CD8-positive, alpha-beta memory T cell (primary cell): Measurements from ENCODE around the gene TMEM214. TPM values are rescaled to one million over a fixed set of nuclear protein-coding genes. Genes with fewer than 3 reads are reported as not detected.

Source experiments
- CTCF ChIA-PET: fragments of 350-600 bp; sonication (Branson Sonifier 250); formaldehyde crosslinking; loops from one replicate; lab custom pipeline; 2021; ENCODE audit warnings: antibody characterized with exemption; lab: Charles Lee
- POLR2A ChIA-PET: fragments of 350-600 bp; sonication (Branson Sonifier 250); formaldehyde crosslinking; loops from one replicate; lab custom pipeline; 2021; ENCODE audit warnings: antibody characterized with exemption; lab: Charles Lee
- DNase-seq, 5 donors: peaks; one replicate each; pipeline versions ENCODE4 v3.0.0 to v3.0.0-alpha.2; 2020 to 2022; ENCODE audit warnings: mixed read lengths in 1 of 5
- H3K27ac ChIP-seq: one replicate; pipeline ENCODE4 v1.7.0; 2013; ENCODE audit warnings: low read depth, mild to moderate bottlenecking, low read length, moderate library complexity
- H3K27me3 ChIP-seq: 2 replicates; pipeline ENCODE4 v1.7.0; 2013; ENCODE audit warnings: low read length, mild to moderate bottlenecking; ENCODE audit not compliant: insufficient read depth, poor library complexity, severe bottlenecking
- H3K36me3 ChIP-seq: 2 replicates; pipeline ENCODE4 v1.7.0; 2013; ENCODE audit warnings: mild to moderate bottlenecking, low read length, moderate library complexity; ENCODE audit not compliant: insufficient read depth
- H3K4me1 ChIP-seq: 2 replicates; pipeline ENCODE4 v1.7.0; 2013; ENCODE audit warnings: mild to moderate bottlenecking, low read length, moderate library complexity; ENCODE audit not compliant: insufficient read depth
- H3K4me3 ChIP-seq: 2 replicates; pipeline ENCODE4 v1.7.0; 2013; ENCODE audit warnings: mild to moderate bottlenecking, low read length
- H3K9me3 ChIP-seq: 2 replicates; pipeline ENCODE4 v1.7.0; 2013; ENCODE audit warnings: mild to moderate bottlenecking, low read length
- H3K27ac Mint-ChIP-seq, 8 donors: one replicate each; pipeline ENCODE4 v1.8.0; 2020 to 2021; ENCODE audit warnings: mixed read lengths in 8 of 8, mild to moderate bottlenecking in 6 of 8, inconsistent platforms in 3 of 8, moderate library complexity in 3 of 8
- H3K27me3 Mint-ChIP-seq, 2 donors: one replicate each; pipeline ENCODE4 v1.8.0; 2020 to 2021; ENCODE audit warnings: mixed read lengths in 2 of 2, mild to moderate bottlenecking in 1 of 2, moderate library complexity in 1 of 2
- H3K36me3 Mint-ChIP-seq, 3 donors: one replicate each; pipeline ENCODE4 v1.8.0; 2020 to 2021; ENCODE audit warnings: mixed read lengths in 3 of 3, inconsistent platforms in 1 of 3, mild to moderate bottlenecking in 1 of 3
- H3K4me1 Mint-ChIP-seq, 3 donors: one replicate each; pipeline ENCODE4 v1.8.0; 2020 to 2021; ENCODE audit warnings: mixed read lengths in 3 of 3, inconsistent platforms in 1 of 3, mild to moderate bottlenecking in 1 of 3
- H3K4me3 Mint-ChIP-seq, 7 donors: one replicate each; pipeline ENCODE4 v1.8.0; 2020 to 2021; ENCODE audit warnings: mixed read lengths in 7 of 7, mild to moderate bottlenecking in 6 of 7, moderate library complexity in 4 of 7, inconsistent platforms in 2 of 7
- H3K9me3 Mint-ChIP-seq, 5 donors: one replicate each; pipeline ENCODE4 v1.8.0; 2020 to 2022; ENCODE audit warnings: mixed read lengths in 5 of 5, mild to moderate bottlenecking in 3 of 5, moderate library complexity in 2 of 5, inconsistent platforms in 1 of 5
- polyA plus RNA-seq: library from polyadenylated mRNA; unstranded; fragments of 300-500 nt; fragmentation: Illumina TruSeq; gene quantifications from one replicate; pipeline ENCODE4 v1.2.3, GENCODE V29; 2021
- total RNA-seq, 2 experiments: library from RNA; stranded (reverse); gene quantifications; one replicate each; pipeline ENCODE4 v1.2.3, GENCODE V29; 2021

TMEM214 gene
- total and polyA plus RNA-seq, 3 experiments from 2014 or later, result 36.3 to 71.7 (median 67.6) TPM

- H3K4me3 Mint-ChIP-seq, result no peak overlapping the region
Observed at GRCh38 chr2:26993768-26994167, 39.0 kb upstream of the TMEM214 start.

GRCh38 chr2:26994983-26995382 lies 37.8 kb upstream of the TMEM214 start:
- Histone ChIP-seq H3K9me3 (no peaks in the 10 kb centered on the region), H3K4me3 (no peak overlapping the region), H3K27me3 (no peaks in the 10 kb centered on the region), H3K4me1 (no peaks in the 10 kb centered on the region), H3K27ac (no peak overlapping the region), H3K36me3 (no peaks in the 10 kb centered on the region)
- no peak for DNase-seq
- CTCF ChIA-PET, result interaction anchor here (1.4 kb wide), 1 partner anchor 34 kb away, joined by 6 read pairs; no protein-coding TSS in a partner anchor
- Mint-ChIP-seq H3K27ac (no peak overlapping the region), H3K27me3 (peaks cover 11 to 15% of the 10 kb centered on the region in 2 donors), H3K4me3 (no peak overlapping the region), H3K9me3 (no peaks in the 10 kb centered on the region), H3K4me1 (no peaks in the 10 kb centered on the region), H3K36me3 (peaks cover 0 to 6% (median 4%) of the 10 kb centered on the region in 3 donors)
- POLR2A ChIA-PET, result no interaction called here

More at GRCh38 chr2:26993768-26994167, 39.0 kb upstream of the TMEM214 start:
- H3K36me3 Mint-ChIP-seq, result peaks cover 0 to 6% (median 4%) of the 10 kb centered on the region in 3 donors
- Histone ChIP-seq H3K27me3 (no peaks in the 10 kb centered on the region), H3K4me1 (no peaks in the 10 kb centered on the region), H3K36me3 (no peaks in the 10 kb centered on the region), H3K9me3 (no peaks in the 10 kb centered on the region), H3K4me3 (no peak overlapping the region), H3K27ac (no peak overlapping the region)
- H3K27ac Mint-ChIP-seq, result no peak overlapping the region
- H3K4me1 Mint-ChIP-seq, result no peaks in the 10 kb centered on the region
- POLR2A ChIA-PET, result no interaction called here
- H3K27me3 Mint-ChIP-seq, result peaks cover 7 to 10% of the 10 kb centered on the region in 2 donors
- no peak for DNase-seq
- no peaks in the 10 kb centered on the region for H3K9me3 Mint-ChIP-seq
- CTCF ChIA-PET, result interaction anchor here (1.4 kb wide), 1 partner anchor 32 kb away, joined by 6 read pairs; no protein-coding TSS in a partner anchor

- Mint-ChIP-seq H3K4me3 (no peak overlapping the region), H3K36me3 (peaks cover 0 to 6% (median 5%) of the 10 kb centered on the region in 3 donors), H3K27ac (no peak overlapping the region), H3K27me3 (peaks cover 16 to 18% of the 10 kb centered on the region in 2 donors), H3K4me1 (no peaks in the 10 kb centered on the region), H3K9me3 (no peaks in the 10 kb centered on the region)
- no peaks in the 10 kb centered on the region for H3K36me3 ChIP-seq
- H3K9me3 ChIP-seq, result no peaks in the 10 kb centered on the region
- no peak for DNase-seq
- H3K4me3 ChIP-seq, result no peak overlapping the region
- no peak overlapping the region for H3K27ac ChIP-seq
- CTCF ChIA-PET, result interaction anchor here (1.1 kb wide), 1 partner anchor 19 kb away, joined by 4 read pairs; no protein-coding TSS in a partner anchor
- H3K27me3 ChIP-seq, result no peaks in the 10 kb centered on the region
- POLR2A ChIA-PET, result no interaction called here
- H3K4me1 ChIP-seq, result no peaks in the 10 kb centered on the region
Observed at GRCh38 chr2:26997394-26997793, 35.4 kb upstream of the TMEM214 start.

- H3K36me3 ChIP-seq, result no peaks in the 10 kb centered on the region
- H3K4me3 ChIP-seq, result no peak overlapping the region
- Mint-ChIP-seq H3K4me1 (no peaks in the 10 kb centered on the region), H3K9me3 (no peaks in the 10 kb centered on the region), H3K27me3 (peaks cover 16 to 26% of the 10 kb centered on the region in 2 donors), H3K27ac (no peak overlapping the region), H3K36me3 (peaks cover 0 to 5% (median 5%) of the 10 kb centered on the region in 3 donors), H3K4me3 (no peak overlapping the region)
- H3K27ac ChIP-seq, result no peak overlapping the region
- ChIA-PET CTCF (interaction anchor here (1.0 kb wide), 1 partner anchor 251 kb away, joined by 3 read pairs; no protein-coding TSS in a partner anchor), POLR2A (no interaction called here)
- no peaks in the 10 kb centered on the region for H3K9me3 ChIP-seq
- no peak for DNase-seq
- no peaks in the 10 kb centered on the region for H3K27me3 ChIP-seq
- no peaks in the 10 kb centered on the region for H3K4me1 ChIP-seq
Observed at GRCh38 chr2:26998323-26998722, 34.4 kb upstream of the TMEM214 start.

- no peak overlapping the region for H3K27ac ChIP-seq
- ChIA-PET POLR2A (no interaction called here), CTCF (no interaction called here)
- Mint-ChIP-seq H3K9me3 (no peaks in the 10 kb centered on the region), H3K27me3 (peaks cover 18 to 32% of the 10 kb centered on the region in 2 donors), H3K27ac (no peak overlapping the region), H3K4me3 (no peak overlapping the region), H3K36me3 (peaks cover 0 to 2% (median 0%) of the 10 kb centered on the region in 3 donors), H3K4me1 (no peaks in the 10 kb centered on the region)
- H3K4me3 ChIP-seq, result no peak overlapping the region
- no peaks in the 10 kb centered on the region for H3K9me3 ChIP-seq
- no peak for DNase-seq
- no peaks in the 10 kb centered on the region for H3K4me1 ChIP-seq
- no peaks in the 10 kb centered on the region for H3K27me3 ChIP-seq
- H3K36me3 ChIP-seq, result no peaks in the 10 kb centered on the region
Observed at GRCh38 chr2:27000228-27000627, 32.5 kb upstream of the TMEM214 start.

- H3K36me3 Mint-ChIP-seq, result peaks cover 0 to 2% (median 0%) of the 10 kb centered on the region in 3 donors
- Histone ChIP-seq H3K27ac (no peak overlapping the region), H3K27me3 (no peaks in the 10 kb centered on the region), H3K36me3 (no peaks in the 10 kb centered on the region), H3K4me3 (no peak overlapping the region), H3K9me3 (no peaks in the 10 kb centered on the region), H3K4me1 (no peaks in the 10 kb centered on the region)
- H3K4me1 Mint-ChIP-seq, result no peaks in the 10 kb centered on the region
- ChIA-PET CTCF (no interaction called here), POLR2A (no interaction called here)
- H3K27me3 Mint-ChIP-seq, result peaks cover 15 to 35% of the 10 kb centered on the region in 2 donors
- H3K4me3 Mint-ChIP-seq, result no peak overlapping the region
- H3K9me3 Mint-ChIP-seq, result no peaks in the 10 kb centered on the region
- DNase-seq, result no peak
- H3K27ac Mint-ChIP-seq, result no peak overlapping the region
Observed at GRCh38 chr2:27000995-27001394, 31.8 kb upstream of the TMEM214 start.

GRCh38 chr2:27001950-27002349 lies 30.8 kb upstream of the TMEM214 start:
- Histone ChIP-seq H3K4me3 (no peak overlapping the region), H3K27ac (no peak overlapping the region), H3K4me1 (no peaks in the 10 kb centered on the region), H3K9me3 (no peaks in the 10 kb centered on the region), H3K36me3 (no peaks in the 10 kb centered on the region), H3K27me3 (no peaks in the 10 kb centered on the region)
- POLR2A ChIA-PET, result no interaction called here
- Mint-ChIP-seq H3K9me3 (no peaks in the 10 kb centered on the region), H3K4me1 (no peaks in the 10 kb centered on the region), H3K4me3 (no peak overlapping the region), H3K36me3 (peaks cover 0 to 2% (median 0%) of the 10 kb centered on the region in 3 donors), H3K27ac (no peak overlapping the region), H3K27me3 (peaks cover 15 to 33% of the 10 kb centered on the region in 2 donors)
- DNase-seq, result no peak
- CTCF ChIA-PET, result no interaction called here

- ChIA-PET CTCF (no interaction called here), POLR2A (no interaction called here)
- Mint-ChIP-seq H3K27me3 (peaks cover 12 to 26% of the 10 kb centered on the region in 2 donors), H3K9me3 (no peaks in the 10 kb centered on the region), H3K4me1 (no peaks in the 10 kb centered on the region), H3K4me3 (no peak overlapping the region), H3K36me3 (peaks cover 0 to 2% (median 0%) of the 10 kb centered on the region in 3 donors), H3K27ac (no peak overlapping the region)
- Histone ChIP-seq H3K36me3 (no peaks in the 10 kb centered on the region), H3K9me3 (no peaks in the 10 kb centered on the region), H3K27me3 (no peaks in the 10 kb centered on the region), H3K4me1 (no peaks in the 10 kb centered on the region), H3K27ac (no peak overlapping the region), H3K4me3 (no peak overlapping the region)
- no peak for DNase-seq
Observed at GRCh38 chr2:27003007-27003406, 29.8 kb upstream of the TMEM214 start.
